HG02870 (cell line): Measurements from ENCODE around the gene MTRF1L.
"Not testable (repeated sequence)": the region's sequence is repeated elsewhere in the genome, so short reads cannot be mapped to it uniquely, and the experiment has no call there.

ENCODE experiments used
- ATAC-seq: cut with Tn5 transposase; IDR thresholded peaks from one replicate; pipeline ENCODE4 v1.9.1; 2021; ENCODE audit warnings: mild to moderate bottlenecking, moderate library complexity; ENCODE audit not compliant: unreplicated experiment

The MTRF1L gene

DNA sequence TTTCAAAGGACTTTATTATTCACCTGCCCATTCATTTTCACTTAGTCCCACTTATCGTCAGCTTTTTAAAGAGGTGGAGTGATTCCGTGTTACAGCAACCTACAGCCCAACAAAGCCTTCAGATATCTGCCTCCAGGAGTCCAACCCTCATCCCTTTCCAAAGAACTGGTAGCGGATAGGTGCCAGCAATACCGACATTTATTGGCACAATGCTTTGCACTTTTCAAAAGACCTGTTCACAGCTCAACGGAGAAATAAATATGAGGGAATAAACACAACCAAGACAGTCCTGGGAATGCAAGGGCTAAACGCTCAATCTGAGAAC, 819 bp upstream of the MTRF1L start:
- ATAC-seq: no peak

- peak; percentile 23 for ATAC-seq
These were observed 519 bp downstream of the MTRF1L start for GRCh38 chr6:153001767-153002612.

DNA sequence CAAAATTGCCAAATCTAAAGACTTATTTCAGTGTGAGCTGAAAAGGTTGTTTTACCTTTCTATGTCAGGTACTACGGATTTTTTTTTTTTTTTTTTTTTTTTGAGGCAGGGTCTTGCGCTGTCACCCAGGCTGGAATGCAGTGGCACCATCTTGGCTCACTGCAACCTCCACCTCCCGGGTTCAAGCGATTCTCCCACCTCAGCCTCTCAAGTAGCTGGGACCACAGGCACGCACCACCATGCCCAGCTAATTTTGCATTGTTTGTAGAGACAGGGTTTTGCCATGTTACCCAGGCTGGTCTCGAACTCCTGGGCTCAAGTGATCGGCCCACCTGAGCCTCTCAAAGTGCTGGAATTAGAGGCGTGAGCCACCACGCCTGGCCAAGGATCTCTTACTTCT, 1.7 kb downstream of the MTRF1L start:
- not testable (repeated sequence) for ATAC-seq

GRCh38 chr6:153000243-153000642, 2.3 kb downstream of the MTRF1L start:
- no peak for ATAC-seq

- ATAC-seq: not testable (repeated sequence)
These were observed 3.0 kb downstream of the MTRF1L start for GRCh38 chr6:152999538-152999937.

DNA sequence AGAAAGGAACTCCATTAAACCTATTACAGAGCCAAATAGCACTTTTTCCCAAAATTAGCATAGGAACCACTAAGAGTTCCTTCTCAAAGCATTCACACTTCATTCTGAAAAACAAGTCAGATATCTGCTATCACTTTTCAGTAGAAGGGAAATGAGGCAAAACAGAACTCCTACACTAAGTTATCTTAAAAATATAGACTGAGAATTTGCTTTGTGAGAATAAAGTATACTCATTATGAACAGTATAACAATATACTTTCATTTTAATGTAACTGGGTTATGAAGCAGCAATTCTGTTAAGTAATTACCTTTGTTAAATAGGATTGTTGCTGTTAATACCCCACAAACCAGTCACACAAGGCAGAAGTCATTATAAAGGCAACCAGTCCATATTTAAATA, 8.7 kb downstream of the MTRF1L start:
- no peak for ATAC-seq

DNA sequence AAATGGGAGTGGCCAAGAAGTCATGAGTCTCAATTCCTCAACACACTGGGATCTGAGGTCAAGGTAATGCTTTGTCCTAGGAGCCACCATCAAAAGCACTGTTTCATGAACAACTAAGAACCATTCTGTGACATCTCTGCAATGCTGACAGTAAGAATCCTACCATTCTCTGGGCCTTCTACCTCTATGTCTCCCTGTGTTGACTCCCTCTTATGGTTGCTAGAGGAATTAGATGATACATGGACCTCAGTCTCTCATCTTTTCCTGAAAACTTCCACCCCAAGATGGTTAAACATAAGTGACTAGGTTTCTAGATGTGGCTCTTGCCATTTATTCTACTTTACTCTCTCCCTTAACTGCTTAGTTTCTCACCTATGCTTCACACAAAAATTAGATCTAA, 9.1 kb downstream of the MTRF1L start:
- no peak for ATAC-seq

GRCh38 chr6:152986978-152987377, 15.5 kb downstream of the MTRF1L start:
- no peak for ATAC-seq

GRCh38 chr6:152985300-152985699, 17.2 kb downstream of the MTRF1L start:
- not testable (repeated sequence) for ATAC-seq

GRCh38 chr6:152984513-152984872, 18.0 kb downstream of the MTRF1L start:
- peak; percentile 30 for ATAC-seq

- peak; percentile 20 for ATAC-seq
These were observed 18.6 kb downstream of the MTRF1L start for GRCh38 chr6:152983637-152984512.

GRCh38 chr6:152982904-152983636, 19.4 kb downstream of the MTRF1L start, which contains the start of gene FBXO5:
Gene FBXO5 (minus strand): TSS chr6:152983041. CDS start chr6:152982959, 82 bp downstream.
- peak; percentile 77 for ATAC-seq

GRCh38 chr6:152981989-152982903, 20.3 kb downstream of the MTRF1L start:
- no peak for ATAC-seq

- ATAC-seq: no peak
These were observed 21.3 kb downstream of the MTRF1L start for GRCh38 chr6:152981219-152981618.

GRCh38 chr6:152980656-152981055, 21.9 kb downstream of the MTRF1L start:
- no peak for ATAC-seq

DNA sequence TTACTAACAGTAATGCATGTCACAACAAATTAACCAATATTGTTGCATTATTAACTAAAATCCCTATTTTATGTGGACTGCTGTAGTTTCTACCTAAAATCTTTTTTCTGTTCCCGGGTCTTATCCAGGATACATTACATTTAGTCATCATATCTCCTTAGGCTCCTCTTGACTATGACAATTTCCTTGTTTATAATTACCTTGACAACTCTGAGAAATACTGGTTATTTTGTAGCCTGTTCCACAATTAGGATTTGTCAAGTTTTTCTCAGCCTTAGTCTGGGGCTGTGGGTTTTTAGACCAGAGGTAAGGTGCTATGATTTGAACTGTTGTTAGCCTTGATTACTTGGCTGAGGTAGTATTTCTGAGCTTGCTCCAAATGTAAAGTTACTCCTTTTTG, 23.4 kb downstream of the MTRF1L start:
- ATAC-seq: no peak

DNA sequence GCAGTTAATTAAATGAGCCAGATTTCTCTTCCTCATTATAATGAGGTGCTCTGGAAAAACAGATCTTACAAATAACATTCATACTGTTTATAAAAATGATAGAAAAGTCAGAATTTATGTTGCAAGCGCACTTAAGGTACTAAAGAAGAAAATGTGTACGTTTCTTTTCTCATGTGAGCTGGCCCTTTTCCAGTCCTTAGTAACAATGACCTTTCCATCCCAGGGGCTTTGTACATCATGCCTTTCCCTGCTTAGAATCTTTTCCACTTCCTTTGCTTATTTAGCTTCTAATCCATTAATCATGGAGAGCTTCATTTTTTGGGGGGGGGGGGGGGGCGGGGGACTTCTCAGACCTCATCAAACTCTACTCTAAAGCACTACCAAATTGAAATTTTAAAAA, 24.5 kb downstream of the MTRF1L start:
- no peak for ATAC-seq

GRCh38 chr6:152977556-152977955, 25.0 kb downstream of the MTRF1L start:
- no peak for ATAC-seq

DNA sequence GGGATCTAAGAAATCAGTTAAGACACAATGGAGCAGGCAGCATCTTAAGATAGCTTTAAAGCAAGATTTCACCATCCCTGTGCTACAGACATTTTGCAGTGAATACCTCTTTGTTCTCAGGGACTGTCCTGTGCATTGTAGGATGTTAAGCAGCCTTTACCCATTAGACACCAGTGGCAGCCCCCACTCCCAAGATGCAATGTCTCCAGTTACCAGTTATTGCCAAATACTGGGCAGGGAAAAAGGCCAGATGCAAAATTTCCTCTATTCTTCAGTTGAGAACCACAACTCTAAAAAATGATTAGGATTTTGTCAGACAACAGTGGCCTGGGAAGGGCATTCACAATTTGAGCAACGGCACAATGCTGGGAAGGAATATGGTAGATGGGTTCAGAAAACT, 25.8 kb downstream of the MTRF1L start:
- no peak for ATAC-seq

GRCh38 chr6:152975204-152975915, 27.1 kb downstream of the MTRF1L start:
- ATAC-seq: peak; percentile 43
